Prostate gland (tissue), 2 donors: ENCODE measurements around the gene NFKBIL1. TPM values are rescaled to one million over a fixed set of nuclear protein-coding genes. Genes with fewer than 3 reads are reported as not detected.

Source experiments
- DNase-seq: peaks from one replicate; pipeline ENCODE4 v3.0.0-alpha.2; 2019; ENCODE audit warnings: low spot score
- H3K27ac ChIP-seq, 2 donors: fragments of 200-600 bp; sonication (generic); 2 replicates each; pipeline ENCODE4 v1.5.1; 2017 to 2019
- H3K27me3 ChIP-seq: fragments of 200-600 bp; sonication (generic); replicated peaks from 2 replicates; pipeline ENCODE4 v1.5.1; 2019; ENCODE audit not compliant: insufficient read depth
- H3K36me3 ChIP-seq, 2 donors: fragments of 200-600 bp; sonication (generic); 1 replicate in 1 of 2; 2 replicates in 1 of 2; pipeline versions ENCODE4 v1.5.1 to v1.8.1; 2017 to 2019
- H3K4me1 ChIP-seq: fragments of 200-600 bp; sonication (generic); replicated peaks from 2 replicates; pipeline ENCODE4 v1.5.1; 2019
- H3K4me3 ChIP-seq, 2 donors: fragments of 200-600 bp; sonication (generic); 2 replicates each; pipeline ENCODE4 v1.5.1; 2017 to 2019
- H3K9me3 ChIP-seq: fragments of 200-600 bp; sonication (generic); 2 replicates; pipeline ENCODE4 v1.5.1; 2017
- POLR2A ChIP-seq: fragments of 450-650 bp; IDR thresholded peaks from one replicate; pipeline ENCODE4 v1.6.1; 2016; ENCODE audit warnings: antibody characterized with exemption, mild to moderate bottlenecking
- POLR2AphosphoS5 ChIP-seq: sonication (generic); formaldehyde crosslinking; IDR thresholded peaks from one replicate; pipeline ENCODE4 v1.6.1; 2017; ENCODE audit warnings: antibody characterized with exemption
- WGBS: methylation state at CpG from one replicate; pipeline ENCODE4 v1.1.5; 2018; 5-methylcytosine and 5-hydroxymethylcytosine counted together
- intact Hi-C: fragments of 100-400 bp; cut with DNase I; formaldehyde crosslinking; loops from one replicate; pipeline ENCODE4 v1.14.2; 2022
- total RNA-seq, 2 donors: library from RNA; depleted of rRNA; stranded (reverse); fragments of >200 nt; gene quantifications; one replicate each; pipeline ENCODE4 v1.1.0, GENCODE V29; 2016
- TF ChIP-seq, protein P1 (sequence below), 4 experiments: fragments of 200-600 bp in 2 of 4; fragments of 450-650 bp in 2 of 4; sonication (generic) in 2 of 4; IDR thresholded peaks; 1 replicate in 3 of 4; 2 replicates in 1 of 4; pipeline ENCODE4 v1.5.1; 2016 to 2019; ENCODE audit warnings: antibody characterized with exemption in 4 of 4, mild to moderate bottlenecking in 2 of 4, moderate library complexity in 2 of 4

NFKBIL1 gene
- total RNA-seq, 2 donors from 2014 or later = 38.0 to 48.7 TPM

DNA sequence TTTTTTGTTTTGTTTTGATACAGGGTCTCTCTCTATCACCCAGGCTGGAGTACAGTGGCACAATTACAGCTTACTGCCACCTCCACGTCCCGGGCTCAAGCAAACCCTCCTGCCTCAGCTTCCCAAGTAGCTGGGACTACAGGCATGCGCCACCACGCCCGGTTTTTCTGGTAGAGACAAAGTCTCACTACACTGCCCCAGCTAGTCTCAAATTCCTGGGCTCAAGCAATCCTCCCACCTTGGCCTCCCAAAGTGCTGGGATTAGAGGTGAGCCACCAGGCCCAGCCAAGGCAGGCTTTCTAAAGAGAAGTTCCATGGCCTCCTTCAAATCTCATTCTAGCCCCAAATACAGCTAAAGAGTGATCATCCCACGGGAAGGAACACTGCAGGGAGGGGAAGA, 13.4 kb upstream of the NFKBIL1 start:
- peaks cover 6% of the 10 kb centered on the region for H3K4me1 ChIP-seq
- TF ChIP-seq POLR2A (no peak), POLR2AphosphoS5 (no peak)
- TF ChIP-seq, protein P1, sequence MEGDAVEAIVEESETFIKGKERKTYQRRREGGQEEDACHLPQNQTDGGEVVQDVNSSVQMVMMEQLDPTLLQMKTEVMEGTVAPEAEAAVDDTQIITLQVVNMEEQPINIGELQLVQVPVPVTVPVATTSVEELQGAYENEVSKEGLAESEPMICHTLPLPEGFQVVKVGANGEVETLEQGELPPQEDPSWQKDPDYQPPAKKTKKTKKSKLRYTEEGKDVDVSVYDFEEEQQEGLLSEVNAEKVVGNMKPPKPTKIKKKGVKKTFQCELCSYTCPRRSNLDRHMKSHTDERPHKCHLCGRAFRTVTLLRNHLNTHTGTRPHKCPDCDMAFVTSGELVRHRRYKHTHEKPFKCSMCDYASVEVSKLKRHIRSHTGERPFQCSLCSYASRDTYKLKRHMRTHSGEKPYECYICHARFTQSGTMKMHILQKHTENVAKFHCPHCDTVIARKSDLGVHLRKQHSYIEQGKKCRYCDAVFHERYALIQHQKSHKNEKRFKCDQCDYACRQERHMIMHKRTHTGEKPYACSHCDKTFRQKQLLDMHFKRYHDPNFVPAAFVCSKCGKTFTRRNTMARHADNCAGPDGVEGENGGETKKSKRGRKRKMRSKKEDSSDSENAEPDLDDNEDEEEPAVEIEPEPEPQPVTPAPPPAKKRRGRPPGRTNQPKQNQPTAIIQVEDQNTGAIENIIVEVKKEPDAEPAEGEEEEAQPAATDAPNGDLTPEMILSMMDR (IDR thresholded peaks at IDR 0.05) = no peak
- H3K4me3 ChIP-seq = no peak overlapping the region
- WGBS = 91% methylated on average over 6 of the region's 6 CpGs
- H3K27ac ChIP-seq = no peak overlapping the region
- DNase-seq = no peak
- H3K36me3 ChIP-seq = peaks cover 15 to 41% of the 10 kb centered on the region in 2 donors
- H3K27me3 ChIP-seq = no peaks in the 10 kb centered on the region
- no peaks in the 10 kb centered on the region for H3K9me3 ChIP-seq
- intact Hi-C loops = no loop called here

DNA sequence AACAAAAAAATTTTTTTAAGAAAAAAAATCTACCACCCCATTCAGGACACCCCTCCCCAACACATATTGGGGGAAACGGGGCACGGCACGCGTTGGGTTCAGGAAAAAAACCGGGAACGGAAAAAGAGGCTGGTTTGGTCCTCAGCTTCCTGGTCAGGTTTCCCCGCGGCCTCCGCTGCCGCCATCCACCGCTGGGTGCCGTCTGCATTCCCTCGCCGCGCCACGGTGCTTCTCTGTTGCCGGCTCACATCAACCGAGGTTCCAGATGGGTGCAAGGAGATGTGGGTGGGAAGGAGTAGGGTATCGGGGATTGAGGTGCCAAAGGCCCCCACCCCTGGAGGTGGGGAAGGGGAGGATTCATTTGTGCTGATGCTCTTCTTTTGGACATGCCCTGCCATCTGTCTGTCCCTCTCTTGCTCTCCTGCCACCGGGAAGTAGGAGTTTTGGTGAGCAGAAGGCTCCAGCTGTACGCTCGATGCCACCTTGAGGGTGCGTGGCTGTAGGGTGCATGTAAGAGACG, 12.8 kb upstream of the NFKBIL1 start:
- H3K36me3 ChIP-seq = peaks cover 15 to 41% of the 10 kb centered on the region in 2 donors
- 88% methylated on average over 24 of the region's 24 CpGs for WGBS
- no peaks in the 10 kb centered on the region for H3K27me3 ChIP-seq
- no peak for DNase-seq
- peaks cover 10% of the 10 kb centered on the region for H3K4me1 ChIP-seq
- H3K9me3 ChIP-seq = no peaks in the 10 kb centered on the region
- intact Hi-C loops = no loop called here
- no peak for TF ChIP-seq POLR2AphosphoS5
- TF ChIP-seq, protein P1 (IDR thresholded peaks at IDR 0.05) = no peak
- TF ChIP-seq POLR2A = no peak
- no peak overlapping the region for H3K4me3 ChIP-seq
- no peak overlapping the region for H3K27ac ChIP-seq

DNA sequence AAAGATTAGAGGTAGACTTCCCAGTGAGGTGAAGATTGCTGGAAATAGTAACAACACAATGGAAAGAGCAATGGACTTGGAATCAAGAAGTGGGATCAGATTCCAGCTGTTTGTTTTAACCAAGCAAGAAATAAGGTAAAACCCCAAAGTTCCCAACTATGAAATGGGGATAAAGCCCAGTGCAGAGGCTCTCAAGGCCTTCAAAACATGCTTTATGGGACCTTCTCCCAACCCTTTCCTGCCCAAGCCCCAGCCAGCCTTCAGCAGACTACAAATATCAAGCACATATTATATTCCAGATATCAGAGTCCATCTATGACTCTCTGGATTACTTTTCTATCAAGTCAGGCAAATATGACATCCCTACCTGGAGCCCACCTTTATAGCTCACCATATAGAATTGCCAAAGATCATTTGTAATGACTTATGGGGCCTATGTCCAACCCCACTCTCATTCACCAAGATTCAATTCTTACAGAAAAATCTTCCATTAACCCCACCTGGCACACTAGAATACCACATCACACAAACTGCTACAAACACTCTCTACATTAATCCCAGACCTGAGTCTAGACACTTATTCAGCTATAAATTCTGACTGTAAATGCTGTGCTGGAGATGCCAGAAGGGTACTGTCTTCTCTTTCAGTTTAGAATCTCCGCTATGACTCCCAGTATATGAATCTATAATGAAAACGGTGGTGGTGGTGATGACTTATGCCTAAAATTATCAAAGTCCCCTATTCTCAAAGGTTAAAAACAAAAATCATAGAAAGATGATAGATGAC, 11.7 kb upstream of the NFKBIL1 start:
- WGBS = 41% methylated on average over 2 of the region's 2 CpGs
- TF ChIP-seq POLR2AphosphoS5 = no peak
- no peak for TF ChIP-seq POLR2A
- TF ChIP-seq, protein P1 (IDR thresholded peaks at IDR 0.05) = no peak
- DNase-seq = no peak
- Histone ChIP-seq H3K27me3 (no peaks in the 10 kb centered on the region), H3K9me3 (no peaks in the 10 kb centered on the region), H3K27ac (no peak overlapping the region), H3K36me3 (peaks cover 13 to 40% of the 10 kb centered on the region in 2 donors), H3K4me3 (no peak overlapping the region), H3K4me1 (peaks cover 21% of the 10 kb centered on the region)
- intact Hi-C loops = no loop called here

DNA sequence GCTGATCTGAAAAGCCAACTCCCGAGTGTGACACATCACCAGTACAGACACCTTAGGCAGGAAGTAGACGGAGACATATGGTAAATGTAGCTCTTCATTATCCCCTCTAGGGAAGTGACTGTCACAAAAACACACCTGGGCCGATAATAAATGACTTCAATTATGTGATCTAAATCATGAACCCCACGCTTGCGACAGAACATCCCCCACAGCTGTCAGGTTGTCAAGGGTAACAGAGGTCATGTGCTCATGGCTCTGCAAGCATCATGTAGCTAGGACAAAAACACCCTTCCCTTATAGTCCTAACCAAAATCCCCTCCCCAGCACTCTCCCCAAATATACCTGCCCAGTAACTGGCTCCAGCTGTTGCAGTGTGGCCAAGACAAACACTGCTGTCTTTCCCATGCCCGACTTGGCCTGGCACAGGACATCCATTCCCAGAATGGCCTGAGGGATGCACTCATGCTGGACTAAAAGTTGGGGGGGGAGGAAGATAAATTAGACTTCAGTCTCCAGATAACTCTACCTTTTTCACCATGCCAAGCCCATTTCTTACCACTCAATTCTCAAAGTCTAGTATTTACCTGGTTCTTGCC, 8.5 kb upstream of the NFKBIL1 start:
- Histone ChIP-seq H3K9me3 (no peaks in the 10 kb centered on the region), H3K27me3 (no peaks in the 10 kb centered on the region), H3K36me3 (peaks cover 3 to 28% of the 10 kb centered on the region in 2 donors), H3K27ac (no peak overlapping the region), H3K4me3 (no peak overlapping the region), H3K4me1 (peaks cover 21% of the 10 kb centered on the region)
- DNase-seq = no peak
- no peak for TF ChIP-seq POLR2AphosphoS5
- TF ChIP-seq POLR2A = no peak
- TF ChIP-seq, protein P1 (IDR thresholded peaks at IDR 0.05) = no peak
- WGBS = 42% methylated on average over 6 of the region's 6 CpGs
- intact Hi-C loops = no loop called here
